NB4 (cell line): ENCODE measurements around the gene GCLC.

Experiments
- POLR2A ChIP-seq: IDR thresholded peaks from 2 replicates; pipeline ENCODE4 v1.6.1; 2011; ENCODE audit warnings: mild to moderate bottlenecking; ENCODE audit not compliant: insufficient read length; ENCODE audit errors: extremely low read depth
- TF ChIP-seq, protein P1 (sequence below): IDR thresholded peaks from one replicate; pipeline ENCODE4 v1.5.1; 2012; ENCODE audit warnings: low read depth, low read length

DNA sequence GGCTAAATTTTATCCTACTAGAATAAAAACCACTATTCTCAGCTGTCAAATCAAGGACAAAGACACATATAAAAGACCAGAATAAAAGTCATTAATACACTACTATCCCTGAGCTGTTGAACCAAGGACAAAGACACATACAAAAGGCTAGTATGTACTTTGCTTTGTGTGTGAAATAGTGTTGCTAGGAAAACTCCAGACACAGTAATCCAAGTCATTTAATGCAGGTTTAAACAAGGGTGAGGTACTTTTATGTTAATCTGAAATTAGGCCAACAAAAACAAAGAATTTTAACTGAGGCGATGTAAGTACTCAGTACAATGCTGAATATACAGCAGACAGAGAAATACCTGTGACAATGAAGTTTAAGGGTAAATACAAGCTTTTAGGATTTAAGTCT lies 18.9 kb downstream of the GCLC start:
- TF ChIP-seq, protein P1, sequence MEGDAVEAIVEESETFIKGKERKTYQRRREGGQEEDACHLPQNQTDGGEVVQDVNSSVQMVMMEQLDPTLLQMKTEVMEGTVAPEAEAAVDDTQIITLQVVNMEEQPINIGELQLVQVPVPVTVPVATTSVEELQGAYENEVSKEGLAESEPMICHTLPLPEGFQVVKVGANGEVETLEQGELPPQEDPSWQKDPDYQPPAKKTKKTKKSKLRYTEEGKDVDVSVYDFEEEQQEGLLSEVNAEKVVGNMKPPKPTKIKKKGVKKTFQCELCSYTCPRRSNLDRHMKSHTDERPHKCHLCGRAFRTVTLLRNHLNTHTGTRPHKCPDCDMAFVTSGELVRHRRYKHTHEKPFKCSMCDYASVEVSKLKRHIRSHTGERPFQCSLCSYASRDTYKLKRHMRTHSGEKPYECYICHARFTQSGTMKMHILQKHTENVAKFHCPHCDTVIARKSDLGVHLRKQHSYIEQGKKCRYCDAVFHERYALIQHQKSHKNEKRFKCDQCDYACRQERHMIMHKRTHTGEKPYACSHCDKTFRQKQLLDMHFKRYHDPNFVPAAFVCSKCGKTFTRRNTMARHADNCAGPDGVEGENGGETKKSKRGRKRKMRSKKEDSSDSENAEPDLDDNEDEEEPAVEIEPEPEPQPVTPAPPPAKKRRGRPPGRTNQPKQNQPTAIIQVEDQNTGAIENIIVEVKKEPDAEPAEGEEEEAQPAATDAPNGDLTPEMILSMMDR = no peak
- no peak for TF ChIP-seq POLR2A
